GM21390 (cell line): ENCODE results near the gene MELTF.

ENCODE experiments used
- ATAC-seq: cut with Tn5 transposase; IDR thresholded peaks from one replicate; pipeline ENCODE4 v1.9.1; 2021; ENCODE audit not compliant: unreplicated experiment

The MELTF gene

GRCh38 chr3:197027151-197027895 is 2.3 kb downstream of the MELTF start:
- no peak for ATAC-seq

- no peak for ATAC-seq
These were observed 3.1 kb downstream of the MELTF start for GRCh38 chr3:197026481-197026866.

GRCh38 chr3:197025736-197026480 is 3.7 kb downstream of the MELTF start:
- ATAC-seq, result no peak

- ATAC-seq, result no peak
These were observed 4.5 kb downstream of the MELTF start for GRCh38 chr3:197024881-197025735.

GRCh38 chr3:197023998-197024651 is 5.5 kb downstream of the MELTF start:
- ATAC-seq, result no peak

GRCh38 chr3:197023241-197023997 is 6.2 kb downstream of the MELTF start:
- no peak for ATAC-seq

- no peak for ATAC-seq
These were observed 7.0 kb downstream of the MELTF start for GRCh38 chr3:197022405-197023231.

GRCh38 chr3:197021729-197022404 is 7.8 kb downstream of the MELTF start:
- no peak for ATAC-seq

- ATAC-seq, result no peak
These were observed 8.4 kb downstream of the MELTF start for GRCh38 chr3:197021231-197021630.

- no peak for ATAC-seq
These were observed 10.1 kb downstream of the MELTF start for GRCh38 chr3:197019535-197019934.

- no peak for ATAC-seq
These were observed 10.6 kb downstream of the MELTF start for GRCh38 chr3:197019021-197019420.

- no peak for ATAC-seq
These were observed 12.6 kb downstream of the MELTF start for GRCh38 chr3:197017003-197017402.

GRCh38 chr3:197015790-197016736 is 13.6 kb downstream of the MELTF start:
- no peak for ATAC-seq

- ATAC-seq, result no peak
These were observed 14.6 kb downstream of the MELTF start for GRCh38 chr3:197014942-197015575.

- ATAC-seq, result no peak
These were observed 15.6 kb downstream of the MELTF start for GRCh38 chr3:197014024-197014423.

GRCh38 chr3:197012540-197012883 is 17.1 kb downstream of the MELTF start:
- ATAC-seq, result no peak

GRCh38 chr3:197011780-197012539 is 17.7 kb downstream of the MELTF start:
- no peak for ATAC-seq
